Measurements from ENCODE around the gene JCAD.

GRCh38 chr10:30048768-30049517, 10.4 kb downstream of the JCAD start:
- no peak for TF ChIP-seq CTCF (IDR thresholded peaks at IDR 0.05; ENCODE audit: poor library complexity, severe bottlenecking)
- TF ChIP-seq REST (IDR thresholded peaks at IDR 0.05; ENCODE audit: borderline replicate concordance): no peak
